GM18507 (cell line): Measurements from ENCODE around the gene MMP24.

ENCODE experiments used
- DNase-seq: peaks from one replicate; pipeline ENCODE4 v3.0.0; 2011; ENCODE audit warnings: low read depth; ENCODE audit not compliant: insufficient read length; ENCODE audit errors: extremely low spot score
- FAIRE-seq: peaks from 2 replicates; lab custom pipeline; 2011; peaks lifted over from hg19 to GRCh38; lab: Jason Lieb, UNC

The MMP24 gene

DNA sequence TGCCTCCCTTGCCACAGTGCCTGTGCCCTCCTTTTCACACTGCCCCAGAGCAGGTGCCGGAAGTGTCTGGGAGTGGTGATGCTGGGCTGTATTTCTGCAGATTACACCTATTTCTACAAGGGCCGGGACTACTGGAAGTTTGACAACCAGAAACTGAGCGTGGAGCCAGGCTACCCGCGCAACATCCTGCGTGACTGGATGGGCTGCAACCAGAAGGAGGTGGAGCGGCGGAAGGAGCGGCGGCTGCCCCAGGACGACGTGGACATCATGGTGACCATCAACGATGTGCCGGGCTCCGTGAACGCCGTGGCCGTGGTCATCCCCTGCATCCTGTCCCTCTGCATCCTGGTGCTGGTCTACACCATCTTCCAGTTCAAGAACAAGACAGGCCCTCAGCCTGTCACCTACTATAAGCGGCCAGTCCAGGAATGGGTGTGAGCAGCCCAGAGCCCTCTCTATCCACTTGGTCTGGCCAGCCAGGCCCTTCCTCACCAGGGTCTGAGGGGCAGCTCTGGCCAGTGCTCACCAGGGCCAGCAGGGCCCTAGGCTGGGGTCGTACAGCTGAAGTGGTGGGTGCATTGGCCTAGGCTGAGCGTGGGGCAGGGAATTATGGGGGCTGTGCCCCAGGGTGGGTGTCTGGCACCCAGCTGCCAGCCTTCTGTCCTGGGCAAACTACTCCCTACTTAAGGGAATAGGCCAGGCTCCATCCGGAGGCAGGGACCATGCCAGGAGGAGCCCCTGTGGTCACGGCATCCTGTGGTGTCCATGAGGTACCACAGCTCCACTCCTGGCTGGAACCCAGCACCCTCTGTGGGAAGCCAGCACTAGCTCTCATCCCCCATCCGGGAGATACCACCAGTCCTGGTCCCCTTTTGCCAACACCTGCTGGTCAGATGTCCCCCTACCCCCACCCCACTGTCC is 47.9 kb downstream of the MMP24 start:
- DNase-seq (no peak), FAIRE-seq (no peak)

DNA sequence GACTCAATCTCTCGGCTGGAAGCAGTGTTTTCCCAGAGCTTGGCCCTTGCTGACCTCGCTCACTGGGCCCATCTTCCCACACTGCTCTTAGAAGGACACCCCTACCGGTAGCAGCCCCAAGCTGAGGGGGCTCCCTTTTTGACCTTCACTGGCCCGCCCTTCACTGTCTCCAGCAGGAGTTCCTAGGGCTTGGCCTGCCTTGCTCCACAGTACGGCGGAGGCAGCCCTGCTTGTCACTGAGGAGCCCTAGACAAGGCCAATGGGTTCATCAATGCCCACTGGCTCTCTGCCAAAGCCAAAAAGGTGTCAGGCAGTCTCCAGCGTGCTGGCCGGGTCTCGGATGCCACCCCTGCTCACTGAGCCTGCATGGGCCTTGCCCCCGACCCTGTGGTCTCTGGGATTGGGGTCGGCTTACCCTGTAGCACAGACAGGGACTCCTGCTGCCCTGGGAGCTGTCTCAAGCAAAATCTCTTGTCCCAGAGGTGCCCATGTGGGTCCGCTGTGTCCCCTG is 49.3 kb downstream of the MMP24 start:
- no peak for DNase-seq
- FAIRE-seq: no peak

DNA sequence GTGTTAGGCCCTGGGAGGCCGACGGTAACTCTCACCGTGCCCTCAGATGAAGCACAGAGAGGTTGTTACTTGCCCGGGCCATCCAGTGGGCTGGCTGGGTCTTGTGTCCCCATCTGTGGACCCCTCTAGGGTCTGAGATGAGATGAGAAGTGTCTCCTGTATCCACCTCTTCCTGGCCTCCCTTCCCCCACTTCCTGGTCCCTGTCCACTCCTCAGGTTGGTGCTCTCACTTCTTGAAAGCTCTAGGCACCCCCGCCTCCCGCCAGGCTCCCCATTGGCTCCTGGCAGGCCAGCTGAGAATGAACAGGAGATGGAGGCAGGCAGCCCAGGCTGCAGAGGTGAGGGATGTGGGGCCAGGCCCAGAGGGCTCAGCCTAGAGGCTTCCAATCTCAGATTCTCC is 49.9 kb downstream of the MMP24 start:
- FAIRE-seq (no peak), DNase-seq (no peak)

DNA sequence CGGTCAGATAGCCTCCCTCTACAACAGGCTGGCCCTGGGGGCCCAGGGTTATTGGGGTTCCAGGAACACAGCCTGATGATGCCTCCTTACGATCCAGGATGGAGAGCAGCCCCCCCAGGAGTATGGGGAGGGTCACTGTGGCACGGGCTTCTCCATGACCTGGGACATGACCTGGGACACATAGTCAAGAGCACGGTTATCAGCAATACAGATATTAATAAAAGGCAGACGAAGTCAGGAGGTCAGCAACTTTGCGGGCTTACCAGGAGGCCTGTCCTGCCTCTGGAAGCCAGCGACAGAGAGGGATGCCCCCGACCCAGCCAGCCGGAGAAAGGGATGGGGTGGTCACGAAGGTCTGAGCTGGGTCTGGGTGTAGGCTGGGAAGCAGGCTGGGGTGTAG is 50.6 kb downstream of the MMP24 start:
- no peak for FAIRE-seq
- DNase-seq: no peak

DNA sequence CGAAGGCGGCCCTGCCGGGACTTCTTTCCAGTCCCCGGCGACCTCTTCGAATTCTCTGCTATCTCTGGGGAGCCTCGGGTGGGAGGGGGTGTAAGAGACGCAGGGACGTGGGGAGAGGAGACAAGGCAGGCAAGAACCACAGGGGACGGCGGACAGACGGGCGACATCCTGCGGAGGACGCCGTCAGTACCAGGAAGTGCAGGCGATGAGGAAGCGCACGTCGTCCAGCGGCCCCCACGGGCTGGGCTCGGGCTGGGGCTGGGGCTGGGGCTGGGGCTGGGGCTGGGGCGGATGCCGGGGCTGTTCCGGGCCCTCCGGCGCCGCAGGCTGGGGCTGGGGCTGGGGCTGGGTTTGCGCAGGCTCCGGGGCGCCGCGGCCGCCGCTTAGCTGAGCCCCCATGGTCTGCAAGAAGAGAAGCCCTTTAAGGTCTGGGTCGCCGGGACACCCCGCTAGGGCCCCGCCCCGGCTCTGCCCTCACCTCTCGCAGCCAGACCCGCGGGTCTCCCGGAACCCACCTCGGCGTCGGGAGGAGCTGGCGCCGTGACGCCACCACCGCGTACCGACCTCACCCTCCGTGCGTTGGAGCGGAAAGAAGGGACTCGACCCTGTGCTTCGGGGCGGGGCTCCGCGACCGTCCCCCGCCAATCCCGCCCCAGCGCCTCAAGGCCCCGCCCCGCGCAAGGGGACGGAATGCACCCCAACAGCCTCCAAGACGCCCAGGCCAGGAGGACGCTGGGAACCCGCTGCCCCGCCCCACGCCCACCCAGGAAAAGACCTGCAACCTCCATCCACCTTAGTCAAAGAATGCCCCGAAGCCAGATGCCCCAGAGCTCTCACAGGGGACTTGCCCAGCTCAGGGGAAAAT is 51.3 kb downstream of the MMP24 start, which contains the start of gene MMP24OS:
MMP24OS (minus strand) TSS at position 592 of the 865 bp plus-strand sequence; CDS start at position 399, 193 bp downstream.
- DNase-seq (peak; percentile 85), FAIRE-seq (peak; percentile 97)

DNA sequence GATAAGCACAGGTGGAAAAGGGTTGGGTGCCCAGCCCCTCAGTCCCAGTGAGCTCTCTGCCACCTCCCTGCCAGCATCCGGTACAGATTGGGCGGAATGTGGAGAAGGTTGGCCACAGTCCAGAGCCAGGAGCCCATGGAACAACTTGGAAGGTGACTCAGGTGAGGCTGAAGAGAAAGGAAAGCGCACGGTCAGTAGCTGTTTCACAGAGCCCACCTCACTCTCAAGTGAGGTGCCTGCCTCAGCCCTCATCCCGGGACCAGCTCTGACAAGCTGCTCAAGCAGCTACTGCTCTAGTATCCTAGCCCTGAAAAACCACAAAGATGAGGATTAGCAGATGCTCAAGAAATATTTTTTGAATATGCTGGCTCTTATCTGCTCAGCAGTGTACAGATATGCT is 52.5 kb downstream of the MMP24 start:
- DNase-seq: no peak
- no peak for FAIRE-seq

DNA sequence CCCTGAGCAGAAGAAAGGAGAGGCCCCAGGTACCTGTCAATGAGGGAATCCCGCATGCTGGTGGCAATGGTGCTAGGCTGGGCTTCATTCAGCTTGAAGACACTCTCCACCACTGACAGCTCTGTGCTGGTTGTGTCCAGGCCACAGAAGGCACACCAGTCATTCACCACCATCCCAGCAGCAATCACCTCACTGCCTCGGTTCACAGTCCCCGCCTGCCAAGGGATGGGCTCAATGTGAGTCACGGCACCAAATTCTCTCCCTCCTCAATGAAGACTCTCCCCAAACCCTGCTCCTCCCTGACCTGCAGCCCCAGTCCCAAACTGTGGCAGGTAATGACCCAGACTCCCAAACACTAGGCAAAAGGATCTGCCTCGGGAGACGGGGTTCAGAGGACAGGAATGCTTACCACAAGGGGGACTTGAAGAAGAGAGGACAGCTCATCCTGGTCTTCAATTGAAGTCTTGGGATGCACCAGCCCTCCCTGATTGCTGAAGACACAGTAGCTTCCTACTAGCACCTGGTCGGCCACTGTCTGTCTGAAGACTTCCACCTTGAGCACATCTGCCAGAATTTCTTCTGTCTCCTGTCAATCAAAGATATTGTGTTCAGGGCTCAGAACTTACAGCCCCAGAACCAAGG is 53.2 kb downstream of the MMP24 start:
- DNase-seq: no peak
- no peak for FAIRE-seq

DNA sequence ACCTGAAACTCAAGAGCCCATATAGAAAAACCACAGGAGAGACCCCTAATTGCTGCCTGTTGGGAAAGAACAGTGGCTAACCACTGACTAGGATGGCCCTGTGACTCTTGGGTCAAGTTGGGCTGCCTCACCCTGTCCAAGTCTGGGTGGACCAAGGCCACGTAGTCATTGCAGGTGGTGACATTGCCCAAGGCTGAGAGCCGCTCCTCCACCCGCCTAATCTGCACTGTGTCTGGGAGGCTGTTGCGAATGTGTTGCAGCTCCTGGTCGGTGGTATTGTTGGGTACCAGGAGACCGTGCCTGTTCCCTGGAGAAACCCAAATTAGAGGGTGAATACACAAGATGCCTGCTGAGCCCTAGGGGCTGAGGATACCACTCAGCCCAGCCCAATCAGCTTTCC is 54.0 kb downstream of the MMP24 start:
- FAIRE-seq: no peak
- no peak for DNase-seq

DNA sequence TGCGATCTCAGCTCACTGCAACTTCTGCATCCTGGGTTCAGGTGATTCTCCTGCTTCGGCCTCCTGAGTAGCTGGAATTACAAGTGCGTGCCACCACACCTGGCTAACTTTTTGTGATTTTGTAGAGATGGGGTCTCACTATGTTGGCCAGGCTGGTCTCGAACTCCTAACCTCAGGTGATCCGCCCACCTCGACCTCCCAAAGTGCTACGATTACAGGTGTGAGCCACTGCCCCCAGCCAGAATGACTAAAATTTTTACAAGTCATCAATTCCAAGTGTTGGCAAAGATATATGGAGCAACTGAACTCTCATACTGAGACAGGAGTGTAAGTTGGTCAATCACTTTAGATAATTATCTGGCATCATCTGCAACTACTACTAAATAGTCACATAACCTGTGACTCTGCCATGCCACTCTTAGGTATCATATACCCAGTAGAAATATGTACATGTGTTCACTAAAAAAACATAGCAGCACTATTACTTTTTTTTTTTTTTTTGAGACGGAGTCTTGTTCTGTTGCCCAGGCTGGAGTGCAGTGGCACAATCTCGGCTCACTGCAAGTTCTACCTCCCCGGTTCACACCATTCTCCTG is 55.1 kb downstream of the MMP24 start:
- FAIRE-seq: no peak
- no peak for DNase-seq

DNA sequence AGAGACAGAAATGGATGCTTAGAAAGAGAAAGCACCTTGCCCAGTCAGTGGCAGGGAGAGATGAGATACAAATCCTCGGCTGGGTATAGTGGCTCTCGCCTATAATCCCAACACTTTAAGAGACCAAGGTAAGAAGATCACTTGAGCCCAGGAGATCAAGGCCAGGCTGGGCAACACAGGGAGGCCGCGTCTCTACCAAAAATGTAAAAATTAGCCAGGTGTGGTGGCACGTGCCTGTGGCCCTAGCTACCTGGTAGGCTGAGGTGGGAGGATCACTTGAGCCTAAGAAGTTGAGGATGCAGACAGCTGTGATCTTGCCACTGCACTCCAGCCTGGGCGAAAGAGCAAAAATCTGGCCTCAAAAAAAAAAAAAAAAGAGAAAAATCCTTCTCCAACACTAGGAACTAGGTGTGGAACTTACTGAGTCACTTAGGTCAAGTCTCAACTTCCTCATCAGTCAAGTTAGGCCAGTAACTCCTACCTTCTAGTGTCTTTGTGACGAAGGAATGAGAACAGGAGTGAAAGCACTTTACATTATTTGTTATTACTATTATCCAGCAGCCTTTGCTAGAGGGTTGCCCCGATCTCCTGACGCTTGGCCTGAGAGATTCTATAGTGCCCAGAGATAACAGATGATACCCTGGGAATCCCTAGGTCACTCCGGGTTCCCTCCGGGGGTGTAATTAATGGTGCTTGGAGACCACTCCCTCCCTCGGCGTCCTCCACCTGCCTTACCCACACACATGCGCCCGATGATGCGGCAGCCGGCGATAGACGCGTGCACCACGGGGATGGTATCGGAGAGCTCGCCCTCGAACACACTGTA is 57.2 kb downstream of the MMP24 start:
- no peak for DNase-seq
- FAIRE-seq: no peak

DNA sequence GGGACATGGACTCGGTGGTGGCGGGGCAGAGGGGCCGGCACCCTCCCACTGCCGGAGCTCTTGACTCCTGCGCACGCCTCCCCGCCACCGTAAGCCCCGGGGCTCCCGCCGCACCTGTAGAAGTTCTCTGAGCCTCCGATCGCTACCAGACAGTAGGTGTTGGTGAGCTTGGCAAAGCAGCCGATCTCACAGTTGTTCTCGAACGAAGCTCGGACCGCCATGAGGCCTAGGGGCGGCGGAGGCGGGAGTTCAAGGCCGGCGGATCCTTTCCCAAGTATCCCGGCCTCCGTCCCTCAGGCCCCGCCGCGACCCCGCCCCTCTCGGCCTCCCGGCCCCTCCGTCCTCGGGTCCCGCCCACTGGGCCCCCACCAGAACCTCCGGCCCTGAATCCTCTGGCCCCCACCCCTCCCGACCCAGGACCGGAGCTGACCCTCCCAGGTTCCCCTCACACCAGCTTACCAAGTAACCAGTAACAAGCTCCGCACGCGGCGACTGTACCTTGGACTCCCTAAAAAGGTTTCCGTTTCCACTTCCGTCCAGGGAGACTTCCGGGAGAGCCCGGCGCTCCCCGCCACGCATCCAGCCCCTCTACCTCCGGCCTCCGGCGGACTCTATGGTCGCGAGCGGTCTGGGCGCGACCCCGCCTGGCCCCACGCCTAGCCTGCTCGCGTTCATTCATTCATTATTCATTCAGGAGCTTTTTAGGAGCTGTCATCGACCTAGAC is 57.9 kb downstream of the MMP24 start, which contains the start of gene EIF6:
EIF6 (minus strand) TSS at position 506 of the 725 bp plus-strand sequence; CDS start at position 221, 285 bp downstream.
- DNase-seq (peak; percentile 81), FAIRE-seq (peak; percentile 78)

DNA sequence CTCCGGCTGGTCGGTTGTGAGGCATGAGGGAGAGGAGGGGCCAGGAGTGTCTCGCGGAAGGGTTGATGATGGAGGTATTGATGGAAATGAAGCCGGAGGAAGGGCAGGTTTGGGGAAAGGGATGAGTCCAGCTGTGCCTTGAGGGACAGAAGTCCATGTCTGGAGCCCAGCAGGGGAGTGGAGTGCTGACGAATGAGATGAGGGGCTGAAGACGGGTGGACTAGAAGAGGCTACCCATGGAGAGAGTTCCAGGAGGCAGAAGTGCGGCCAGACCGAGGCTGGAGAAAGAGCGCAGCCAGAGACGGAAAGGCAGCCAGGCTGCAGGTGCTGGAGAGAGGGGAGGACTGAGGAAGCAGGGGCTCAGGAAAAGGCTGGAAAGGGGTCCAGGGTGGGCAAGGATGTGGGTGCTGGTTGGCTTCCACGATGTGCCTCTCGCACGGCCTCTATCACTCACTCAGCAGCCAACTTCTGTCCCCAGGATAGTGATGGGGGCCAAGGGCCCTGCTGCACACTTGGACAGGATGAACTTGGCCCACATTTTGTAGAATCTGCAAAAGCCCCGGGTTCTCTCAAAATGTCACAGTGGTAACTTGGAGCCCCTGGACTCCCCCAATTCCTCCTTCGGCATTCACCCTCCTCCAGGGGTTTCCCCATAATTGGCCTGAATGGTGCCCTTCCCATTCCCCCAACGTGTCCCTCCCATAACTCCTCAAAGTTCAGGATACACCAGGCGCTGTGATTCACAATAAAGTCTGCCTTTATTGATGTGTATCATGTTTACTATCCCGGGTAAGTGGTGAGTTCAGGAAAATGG is 58.7 kb downstream of the MMP24 start:
- DNase-seq (no peak), FAIRE-seq (no peak)

DNA sequence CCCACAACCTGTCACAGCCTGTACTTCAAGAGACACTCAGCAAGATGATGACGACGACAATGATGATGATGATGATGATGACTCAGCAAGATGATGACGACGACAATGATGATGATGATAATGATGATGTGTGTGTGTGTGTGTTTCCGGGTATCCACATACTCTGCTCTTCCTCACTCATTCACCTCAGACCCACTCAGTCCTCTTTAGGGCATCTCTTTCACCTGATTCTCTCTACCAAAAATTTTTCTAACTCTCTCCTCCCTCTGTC is 59.3 kb downstream of the MMP24 start:
- DNase-seq (no peak), FAIRE-seq (no peak)

DNA sequence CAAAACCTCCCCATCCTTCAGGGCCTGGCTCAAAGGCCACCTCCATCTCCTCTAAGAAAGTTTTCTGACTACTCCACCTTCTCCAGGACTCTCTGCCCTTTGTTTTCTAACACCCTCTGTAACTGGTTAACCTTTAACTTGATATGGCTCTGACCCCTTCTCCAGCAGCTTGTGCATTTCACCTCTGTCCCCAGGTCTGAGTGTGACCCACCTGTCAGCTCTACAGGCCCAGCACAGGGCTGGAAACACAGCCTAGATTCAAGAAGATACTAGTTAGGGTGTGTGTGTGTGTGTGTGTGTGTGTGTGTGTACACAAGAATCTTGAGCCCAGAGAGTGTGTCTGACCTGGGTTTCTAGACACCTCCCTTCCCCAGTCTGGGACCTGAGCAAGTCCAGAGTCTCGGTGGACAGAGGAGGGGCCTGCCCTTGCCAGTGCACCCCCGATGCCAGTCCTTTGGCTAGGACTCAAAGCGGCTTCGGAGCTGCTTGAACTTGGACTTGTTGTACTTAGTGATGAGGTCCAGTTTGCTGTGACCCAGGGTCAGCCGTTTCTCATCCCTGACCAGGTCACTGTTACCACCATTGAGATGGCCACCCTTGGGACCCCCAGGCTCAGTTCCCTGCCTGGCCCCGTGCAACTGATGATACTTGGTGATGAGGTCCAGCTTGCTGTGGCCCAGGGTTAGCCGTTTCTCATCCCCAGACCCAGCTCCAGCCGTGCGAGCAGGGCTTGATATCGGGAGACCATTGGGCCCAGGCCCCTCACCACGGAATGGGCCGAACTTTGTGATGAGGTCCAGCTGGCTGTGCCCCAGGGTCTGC is 59.8 kb downstream of the MMP24 start:
- DNase-seq (no peak), FAIRE-seq (no peak)

DNA sequence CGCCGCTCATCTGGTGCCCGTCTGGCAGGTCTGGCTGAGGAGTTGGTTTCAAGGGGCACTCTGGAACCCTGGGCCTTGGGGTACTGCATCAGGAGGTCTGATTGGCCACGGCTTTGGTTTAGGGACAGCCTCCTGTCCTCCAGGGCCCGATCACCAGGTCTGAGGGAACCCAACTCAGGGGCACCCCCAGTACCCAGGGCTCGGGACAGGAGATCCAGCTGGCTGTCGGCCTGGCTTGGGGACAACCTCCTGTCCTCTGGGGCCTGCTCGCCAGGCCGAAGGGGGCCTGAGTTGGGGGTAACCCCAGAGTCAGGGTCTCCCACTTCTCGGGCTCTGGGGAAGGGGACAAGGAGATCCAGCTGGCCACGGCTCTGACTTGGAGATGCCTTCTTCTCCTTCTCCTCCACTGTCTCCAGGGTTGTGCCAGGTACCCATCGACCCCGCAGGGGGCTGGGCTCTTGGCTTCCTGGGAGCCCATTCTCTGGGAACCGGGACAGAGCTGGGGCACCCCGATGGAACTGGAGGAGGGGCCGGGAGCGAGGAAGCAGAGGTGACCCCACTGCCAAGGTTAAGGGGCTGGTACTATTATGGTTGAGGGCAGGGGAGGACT is 60.5 kb downstream of the MMP24 start:
- DNase-seq (no peak), FAIRE-seq (no peak)
